NCI-H345 (cell line): Measurements from ENCODE around the gene SESTD1.
A peak's percentile ranks its signal among the peaks of the same experiment; 100 is the strongest.

Experiments used
- DNase-seq: peaks from one replicate; lab custom pipeline; 2025; lab: John Stamatoyannopoulos, UW

The SESTD1 gene

GRCh38 chr2:179264368-179265081 is at the start of gene SESTD1:
Gene SESTD1 (minus strand): TSS chr2:179264832. CDS start chr2:179191841, 72,991 bp downstream.
- peak; percentile 66 for DNase-seq

GRCh38 chr2:179313057-179313456 is 48.4 kb upstream of the SESTD1 start:
- no peak for DNase-seq

- DNase-seq = no peak
Measured at GRCh38 chr2:179311101-179311500, 46.5 kb upstream of the SESTD1 start.

- DNase-seq = no peak
Measured at GRCh38 chr2:179307616-179308371, 43.2 kb upstream of the SESTD1 start.

GRCh38 chr2:179305125-179305524 is 40.5 kb upstream of the SESTD1 start:
- DNase-seq = no peak

- no peak for DNase-seq
Measured at GRCh38 chr2:179304424-179304823, 39.8 kb upstream of the SESTD1 start.

GRCh38 chr2:179302764-179303571 is 38.3 kb upstream of the SESTD1 start:
- no peak for DNase-seq

- DNase-seq = no peak
Measured at GRCh38 chr2:179302149-179302548, 37.5 kb upstream of the SESTD1 start.

GRCh38 chr2:179298666-179299065 is 34.0 kb upstream of the SESTD1 start:
- DNase-seq = no peak

GRCh38 chr2:179297927-179298326 is 33.3 kb upstream of the SESTD1 start:
- no peak for DNase-seq

GRCh38 chr2:179290329-179290728 is 25.7 kb upstream of the SESTD1 start:
- DNase-seq = no peak

- no peak for DNase-seq
Measured at GRCh38 chr2:179285060-179285459, 20.4 kb upstream of the SESTD1 start.

GRCh38 chr2:179277429-179278196 is 13.0 kb upstream of the SESTD1 start:
- no peak for DNase-seq

GRCh38 chr2:179275253-179276012 is 10.8 kb upstream of the SESTD1 start:
- DNase-seq = no peak

- no peak for DNase-seq
Measured at GRCh38 chr2:179274749-179275148, 10.1 kb upstream of the SESTD1 start.

- peak; percentile 77 for DNase-seq
Measured at GRCh38 chr2:179273461-179273962, 8.9 kb upstream of the SESTD1 start.

GRCh38 chr2:179272406-179273192 is 8.0 kb upstream of the SESTD1 start:
- peak; percentile 54 for DNase-seq

- DNase-seq = no peak
Measured at GRCh38 chr2:179270689-179271088, 6.1 kb upstream of the SESTD1 start.

- DNase-seq = peak; percentile 57
Measured at GRCh38 chr2:179268277-179268925, 3.8 kb upstream of the SESTD1 start.
